ENCODE results near the gene TPP2.

DNA sequence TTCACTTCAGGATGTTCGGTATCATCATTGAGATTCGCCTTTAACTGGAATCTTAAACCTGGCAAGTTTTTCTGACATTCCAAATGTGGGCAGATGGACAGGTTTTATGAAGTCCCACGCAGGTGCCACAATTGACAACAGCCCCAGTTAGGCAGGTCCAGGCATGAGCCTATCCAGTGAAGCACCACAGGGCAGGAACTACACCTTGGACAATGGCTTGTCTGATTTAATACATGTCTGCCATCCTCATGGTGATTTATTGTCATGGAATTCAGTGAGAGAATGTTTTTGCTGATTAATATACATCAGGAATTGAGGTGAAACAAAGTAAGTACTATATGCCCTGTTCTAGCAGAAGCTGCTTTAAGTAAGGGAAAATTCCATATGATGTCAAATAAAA lies 10.2 kb upstream of the TPP2 start:
- TF ChIP-seq, protein P1, sequence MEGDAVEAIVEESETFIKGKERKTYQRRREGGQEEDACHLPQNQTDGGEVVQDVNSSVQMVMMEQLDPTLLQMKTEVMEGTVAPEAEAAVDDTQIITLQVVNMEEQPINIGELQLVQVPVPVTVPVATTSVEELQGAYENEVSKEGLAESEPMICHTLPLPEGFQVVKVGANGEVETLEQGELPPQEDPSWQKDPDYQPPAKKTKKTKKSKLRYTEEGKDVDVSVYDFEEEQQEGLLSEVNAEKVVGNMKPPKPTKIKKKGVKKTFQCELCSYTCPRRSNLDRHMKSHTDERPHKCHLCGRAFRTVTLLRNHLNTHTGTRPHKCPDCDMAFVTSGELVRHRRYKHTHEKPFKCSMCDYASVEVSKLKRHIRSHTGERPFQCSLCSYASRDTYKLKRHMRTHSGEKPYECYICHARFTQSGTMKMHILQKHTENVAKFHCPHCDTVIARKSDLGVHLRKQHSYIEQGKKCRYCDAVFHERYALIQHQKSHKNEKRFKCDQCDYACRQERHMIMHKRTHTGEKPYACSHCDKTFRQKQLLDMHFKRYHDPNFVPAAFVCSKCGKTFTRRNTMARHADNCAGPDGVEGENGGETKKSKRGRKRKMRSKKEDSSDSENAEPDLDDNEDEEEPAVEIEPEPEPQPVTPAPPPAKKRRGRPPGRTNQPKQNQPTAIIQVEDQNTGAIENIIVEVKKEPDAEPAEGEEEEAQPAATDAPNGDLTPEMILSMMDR (IDR thresholded peaks at IDR 0.05; ENCODE audit: insufficient read depth, low read depth, low read length), result no peak
- no peak for TF ChIP-seq EZH2 (IDR thresholded peaks at IDR 0.05; ENCODE audit: insufficient read depth, low read length)

Data from astrocyte (in vitro differentiated cells and primary cell).